ENCODE data around the gene AIG1. TPM values are rescaled to one million over a fixed set of nuclear protein-coding genes. Genes with fewer than 3 reads are reported as not detected.

AIG1 gene
- total and polyA plus RNA-seq, 2 of the 4 experiments (the other 2 are of a cell fraction): 21.3 to 27.1 TPM

GRCh38 chr6:143258945-143259344 is 198.3 kb downstream of the AIG1 start:
- intact Hi-C loops (cut with micrococcal nuclease) (no loop called here), dilution Hi-C loops (cut with HindIII; ENCODE audit: low sequenced_read_pairs, unreplicated experiment) (no loop called here), in situ Hi-C loops (cut with MboI; ENCODE audit: low sequenced_read_pairs) (no loop called here)
- Histone ChIP-seq H4K8ac (ENCODE audit: low read depth in 2 of 2, low read length in 2 of 2) (no peak overlapping the region), H2BK5ac (ENCODE audit: low read depth, low read length, poor library complexity, severe bottlenecking) (no peak overlapping the region), H3K4ac (ENCODE audit: low read depth, low read length) (no peak overlapping the region), H3K56ac (ENCODE audit: extremely low read depth, insufficient read depth, low read length) (no peak overlapping the region), H3K4me2 (ENCODE audit: low read depth, low read length) (no peak overlapping the region), H4K5ac (ENCODE audit: low read depth, low read length) (no peak overlapping the region), H3K27me3 (ENCODE audit: control insufficient read depth, insufficient read depth, low read length) (no peaks in the 10 kb centered on the region), H3K18ac (ENCODE audit: low read depth, low read length) (no peak overlapping the region), H2AFZ (replicated peaks; ENCODE audit: low read length, poor library complexity) (no peak overlapping the region), H3K4me1 (ENCODE audit: control insufficient read depth, insufficient read depth, low read length) (peaks cover 3% of the 10 kb centered on the region; the same call in 1 of the 2 replicates), H3K36me3 (ENCODE audit: control insufficient read depth, insufficient read depth, low read length) (no peaks in the 10 kb centered on the region), H3K4me3 (ENCODE audit: insufficient read depth, low read depth, low read length) (no peak overlapping the region), H3K9ac (ENCODE audit: low read depth, low read length) (no peak overlapping the region), H3K14ac (replicated peaks; ENCODE audit: low read depth, low read length) (no peak overlapping the region), H2BK15ac (ENCODE audit: low read depth, low read length) (no peak overlapping the region), H4K20me1 (ENCODE audit: insufficient read depth, low read length) (no peaks in the 10 kb centered on the region), H3K79me1 (ENCODE audit: low read depth in 1 of 2, low read length in 2 of 2) (no peaks in the 10 kb centered on the region), H4K91ac (ENCODE audit: insufficient read depth, low read depth, low read length) (no peak overlapping the region), H3K27ac (ENCODE audit: insufficient read depth, low read length) (no peak overlapping the region), H2BK120ac (ENCODE audit: low read depth, low read length) (no peak overlapping the region), H2BK20ac (ENCODE audit: low read depth, low read length) (no peak overlapping the region), H3K23ac (ENCODE audit: low read depth, low read length) (no peak overlapping the region), H3K9me3 (ENCODE audit: control insufficient read depth, insufficient read depth, low read length) (no peaks in the 10 kb centered on the region; the same call in 1 of the 2 replicates), H2AK5ac (ENCODE audit: low read depth, low read length) (no peak overlapping the region), H3K9me1 (ENCODE audit: insufficient read depth, low read length) (no peaks in the 10 kb centered on the region), H2AK9ac (replicated peaks; ENCODE audit: low read depth, low read length, poor library complexity) (no peak overlapping the region)
- no TSS peak for BruUV-seq (replicated peaks)
- DNase-seq (no peak), ATAC-seq (ENCODE audit: low read depth) (no peak)
- POLR2A ChIA-PET (ENCODE audit: unreplicated experiment): interaction anchor here (0.6 kb wide), 1 partner anchor 148 kb away, joined by 3 read pairs; no protein-coding TSS in a partner anchor
- TF ChIP-seq CEBPB (IDR thresholded peaks at IDR 0.05; ENCODE audit: low read depth, low read length) (no peak), RAD21 (IDR thresholded peaks at IDR 0.05; ENCODE audit: low read length) (no peak), POLR2A (IDR thresholded peaks at IDR 0.05; ENCODE audit: low read depth, low read length) (no peak), CHD1 (IDR thresholded peaks at IDR 0.05; ENCODE audit: low read depth, low read length) (no peak), SMC3 (IDR thresholded peaks at IDR 0.05; ENCODE audit: low read depth, low read length) (no peak), ELK1 (IDR thresholded peaks at IDR 0.05; ENCODE audit: borderline replicate concordance, low read depth, low read length) (no peak), MAFK (IDR thresholded peaks at IDR 0.05; ENCODE audit: low read depth, low read length) (no peak), CTCF (conservative IDR thresholded peaks at IDR 0.05; ENCODE audit: low read depth, low read length) (no peak), MAZ (IDR thresholded peaks at IDR 0.05; ENCODE audit: borderline replicate concordance, low read depth, low read length) (no peak), MXI1 (IDR thresholded peaks at IDR 0.05; ENCODE audit: borderline replicate concordance, low read depth, low read length) (no peak), USF2 (IDR thresholded peaks at IDR 0.05; ENCODE audit: low read depth, low read length) (no peak), RCOR1 (IDR thresholded peaks at IDR 0.05; ENCODE audit: insufficient replicate concordance, low read length) (no peak)
- CTCF ChIA-PET: no interaction called here
